H1 (cell line): ENCODE results near the gene CAVIN2. TPM values are rescaled to one million over a fixed set of nuclear protein-coding genes. Genes with fewer than 3 reads are reported as not detected.

Experiments used
- CTCF ChIA-PET: fragments of 300-600 bp; sonication (Branson Sonifier 250); formaldehyde crosslinking; loops from one replicate; lab custom pipeline; 2021; ENCODE audit not compliant: partially characterized antibody; lab: Charles Lee
- POLR2A ChIA-PET: fragments of 300-600 bp; sonication (Branson Sonifier 250); formaldehyde crosslinking; loops from one replicate; lab custom pipeline; 2021; ENCODE audit warnings: inconsistent platforms; ENCODE audit not compliant: partially characterized antibody; lab: Charles Lee
- DNase-seq, 2 experiments: peaks; one replicate each; pipeline versions ENCODE4 v3.0.0 to v3.0.0-alpha.2; 2010 to 2022; ENCODE audit warnings: low spot score in 2 of 2, low read depth in 1 of 2, mixed read lengths in 1 of 2
- FAIRE-seq: peaks from 2 replicates; lab custom pipeline; 2011; peaks lifted over from hg19 to GRCh38; lab: Jason Lieb, UNC
- H2AFZ ChIP-seq: 2 replicates; pipeline ENCODE4 v1.8.1; 2012; ENCODE audit warnings: low read length, inconsistent platforms
- H2AK5ac ChIP-seq: 2 replicates; pipeline ENCODE4 v1.6.1; 2013; ENCODE audit warnings: low read depth, low read length
- H2BK120ac ChIP-seq: replicated peaks from 2 replicates; pipeline ENCODE3; 2013; ENCODE audit warnings: low read depth, low read length, inconsistent platforms
- H2BK12ac ChIP-seq: 2 replicates; pipeline ENCODE4 v1.6.1; 2013; ENCODE audit warnings: low read depth, low read length
- H2BK15ac ChIP-seq: 2 replicates; pipeline ENCODE4 v1.6.1; 2013; ENCODE audit warnings: low read length
- H2BK20ac ChIP-seq: 2 replicates; pipeline ENCODE4 v1.6.1; 2013; ENCODE audit warnings: low read length
- H2BK5ac ChIP-seq: 2 replicates; pipeline ENCODE4 v1.6.1; 2013; ENCODE audit warnings: low read depth, low read length
- H3K14ac ChIP-seq: 2 replicates; pipeline ENCODE4 v1.6.1; 2013; ENCODE audit warnings: inconsistent platforms; ENCODE audit not compliant: insufficient read length
- H3K18ac ChIP-seq: 2 replicates; pipeline ENCODE4 v1.6.1; 2013; ENCODE audit warnings: low read length; ENCODE audit errors: extremely low read depth
- H3K23ac ChIP-seq: 2 replicates; pipeline ENCODE4 v1.6.1; 2013; ENCODE audit warnings: inconsistent platforms; ENCODE audit not compliant: insufficient read length
- H3K23me2 ChIP-seq: 2 replicates; pipeline ENCODE4 v1.6.1; 2013; ENCODE audit warnings: low read depth, low read length
- H3K27ac ChIP-seq: 2 replicates; pipeline ENCODE4 v1.6.1; 2011; ENCODE audit warnings: low read depth, low read length, inconsistent platforms
- H3K27me3 ChIP-seq, 4 experiments: replicated peaks in 1 of 4; 1 replicate in 1 of 4; 2 replicates in 3 of 4; pipeline versions ENCODE4 v1.6.1 to v1.8.1; 2011 to 2013; ENCODE audit warnings: low read length in 3 of 4, mild to moderate bottlenecking in 3 of 4, inconsistent platforms in 2 of 4, mixed read lengths in 2 of 4, moderate library complexity in 1 of 4; ENCODE audit not compliant: control insufficient read depth in 3 of 4, insufficient read depth in 3 of 4; ENCODE audit errors: extremely low read depth in 1 of 4
- H3K36me3 ChIP-seq, 4 experiments: 2 replicates each; pipeline versions ENCODE4 v1.6.1 to v1.8.1; 2011 to 2013; ENCODE audit warnings: mild to moderate bottlenecking in 4 of 4, low read length in 3 of 4, moderate library complexity in 2 of 4, control low read depth in 1 of 4, inconsistent platforms in 1 of 4; ENCODE audit not compliant: insufficient read depth in 4 of 4, control insufficient read depth in 2 of 4
- H3K4ac ChIP-seq: replicated peaks from 2 replicates; pipeline ENCODE3; 2013; ENCODE audit warnings: low read length, low read depth, mixed read lengths, inconsistent platforms; ENCODE audit not compliant: insufficient read length
- H3K4me1 ChIP-seq, 4 experiments: replicated peaks in 1 of 4; 1 replicate in 1 of 4; 2 replicates in 3 of 4; pipeline versions ENCODE4 v1.6.1 to v1.8.1; 2011 to 2013; ENCODE audit warnings: low read length in 3 of 4, inconsistent platforms in 2 of 4, mixed read lengths in 1 of 4; ENCODE audit not compliant: insufficient read depth in 4 of 4, control insufficient read depth in 3 of 4
- H3K4me2 ChIP-seq, 2 experiments: 2 replicates each; pipeline versions ENCODE4 v1.6.1 to v1.8.1; 2011 to 2013; ENCODE audit warnings: low read depth in 2 of 2, low read length in 2 of 2, control low read depth in 1 of 2, inconsistent platforms in 1 of 2, mild to moderate bottlenecking in 1 of 2; ENCODE audit not compliant: insufficient read depth in 1 of 2
- H3K4me3 ChIP-seq, 4 experiments: fragments of 200-600, 300-600 bp in 1 of 4; sonication (generic), shearing (Covaris generic), sonication (Bioruptor Twin) in 1 of 4; 2 replicates each; pipeline versions ENCODE4 v1.5.1 to v1.8.1; 2011 to 2016; ENCODE audit warnings: low read length in 4 of 4, low read depth in 3 of 4, control low read depth in 2 of 4, inconsistent platforms in 2 of 4, mild to moderate bottlenecking in 2 of 4, mixed read lengths in 1 of 4, moderate library complexity in 1 of 4; ENCODE audit not compliant: insufficient read depth in 2 of 4; ENCODE audit errors: extremely low read depth in 1 of 4
- H3K56ac ChIP-seq: replicated peaks from 2 replicates; pipeline ENCODE3; 2013; ENCODE audit warnings: low read depth, mild to moderate bottlenecking, mixed read lengths, low read length, inconsistent platforms; ENCODE audit not compliant: insufficient read length
- H3K79me1 ChIP-seq: 2 replicates; pipeline ENCODE4 v1.6.1; 2013; ENCODE audit warnings: low read depth, low read length, control low read depth
- H3K79me2 ChIP-seq, 2 experiments: 2 replicates each; pipeline versions ENCODE4 v1.6.1 to v1.8.1; 2012 to 2013; ENCODE audit warnings: low read length in 2 of 2, mild to moderate bottlenecking in 2 of 2, inconsistent platforms in 1 of 2; ENCODE audit not compliant: insufficient read depth in 2 of 2, control insufficient read depth in 1 of 2
- H3K9ac ChIP-seq, 4 experiments: replicated peaks in 1 of 4; 1 replicate in 1 of 4; 2 replicates in 3 of 4; pipeline versions ENCODE4 v1.6.1 to v1.8.1; 2011 to 2013; ENCODE audit warnings: low read depth in 3 of 4, low read length in 3 of 4, control low read depth in 2 of 4, mild to moderate bottlenecking in 2 of 4, moderate library complexity in 2 of 4, inconsistent platforms in 1 of 4; ENCODE audit errors: extremely low read depth in 1 of 4
- H3K9me3 ChIP-seq, 2 experiments: 2 replicates each; pipeline versions ENCODE4 v1.6.1 to v1.8.1; 2012 to 2013; ENCODE audit warnings: mild to moderate bottlenecking in 2 of 2, moderate library complexity in 2 of 2, control low read depth in 1 of 2, inconsistent platforms in 1 of 2, low read depth in 1 of 2, low read length in 1 of 2, mixed read lengths in 1 of 2; ENCODE audit not compliant: insufficient read depth in 2 of 2
- H4K20me1 ChIP-seq, 2 experiments: replicated peaks in 1 of 2; 2 replicates each; pipeline versions ENCODE3 to v1.8.1; 2011 to 2013; ENCODE audit warnings: inconsistent platforms in 2 of 2, low read length in 2 of 2, mild to moderate bottlenecking in 1 of 2; ENCODE audit not compliant: insufficient read depth in 2 of 2, control insufficient read depth in 1 of 2
- H4K5ac ChIP-seq: 2 replicates; pipeline ENCODE4 v1.6.1; 2013; ENCODE audit warnings: low read length, low read depth, mixed read lengths, inconsistent platforms; ENCODE audit not compliant: insufficient read length
- H4K8ac ChIP-seq: 2 replicates; pipeline ENCODE4 v1.8.0; 2013; ENCODE audit warnings: mild to moderate bottlenecking, moderate library complexity, low read length, inconsistent platforms; ENCODE audit not compliant: insufficient read depth; ENCODE audit errors: extremely low read depth
- H4K91ac ChIP-seq: replicated peaks from 2 replicates; pipeline ENCODE3; 2013; ENCODE audit warnings: low read length, mixed read lengths, inconsistent platforms; ENCODE audit not compliant: insufficient read length
- BACH1 ChIP-seq: IDR thresholded peaks from 2 replicates; pipeline ENCODE4 v1.6.1; 2012; ENCODE audit warnings: low read length, improper control_type of control experiment
- BRCA1 ChIP-seq: IDR thresholded peaks from 2 replicates; pipeline ENCODE4 v1.6.1; 2012; ENCODE audit warnings: low read depth, low read length, improper control_type of control experiment
- GABPA ChIP-seq: IDR thresholded peaks from 2 replicates; pipeline ENCODE4 v1.6.1; 2011; ENCODE audit warnings: mild to moderate bottlenecking, low read length, moderate library complexity, borderline replicate concordance; ENCODE audit not compliant: insufficient read depth
- JUND ChIP-seq: IDR thresholded peaks from 2 replicates; pipeline ENCODE4 v1.6.1; 2011; ENCODE audit warnings: mild to moderate bottlenecking, improper control_type of control experiment, low read length
- POU5F1 ChIP-seq: IDR thresholded peaks from 2 replicates; pipeline ENCODE4 v1.6.1; 2011; ENCODE audit warnings: low read depth, mild to moderate bottlenecking, low read length, moderate library complexity
- RAD21 ChIP-seq, 2 experiments: IDR thresholded peaks in 1 of 2; conservative IDR thresholded peaks in 1 of 2; 2 replicates each; pipeline ENCODE4 v1.6.1; 2011; ENCODE audit warnings: low read depth in 2 of 2, low read length in 2 of 2, improper control_type of control experiment in 1 of 2, inconsistent platforms in 1 of 2, mild to moderate bottlenecking in 1 of 2, moderate library complexity in 1 of 2
- SAP30 ChIP-seq: fragments of 300-600 bp; sonication (generic); IDR thresholded peaks from 2 replicates; pipeline ENCODE4 v1.7.1; 2012; ENCODE audit warnings: low read length, moderate library complexity, mild to moderate bottlenecking, inconsistent platforms; ENCODE audit not compliant: insufficient read depth, insufficient replicate concordance
- SIN3A ChIP-seq, 2 experiments: IDR thresholded peaks in 1 of 2; conservative IDR thresholded peaks in 1 of 2; 2 replicates each; pipeline ENCODE4 v1.6.1; 2011 to 2012; ENCODE audit warnings: low read length in 2 of 2, improper control_type of control experiment in 1 of 2, low read depth in 1 of 2, mild to moderate bottlenecking in 1 of 2
- SIX5 ChIP-seq: IDR thresholded peaks from 2 replicates; pipeline ENCODE4 v1.6.1; 2011; ENCODE audit warnings: mild to moderate bottlenecking, low read depth, low read length
- TBP ChIP-seq: IDR thresholded peaks from 2 replicates; pipeline ENCODE4 v1.6.1; 2011; ENCODE audit warnings: low read depth, low read length, improper control_type of control experiment
- WGBS, 2 experiments: shearing (Covaris generic) in 1 of 2; methylation state at CpG; one replicate each; pipeline versions ENCODE4 v1.1.6 to v1.1.7; 2013 to 2015; ENCODE audit warnings: low lambda C conversion rate in 2 of 2, mixed read lengths in 2 of 2, inconsistent platforms in 1 of 2, low coverage in 1 of 2, missing lambda C conversion rate in 1 of 2; ENCODE audit not compliant: insufficient replicate concordance in 2 of 2, insufficient coverage in 1 of 2, insufficient read length in 1 of 2; ENCODE audit errors: extremely low coverage in 1 of 2, missing lambda C conversion rate in 1 of 2; 5-methylcytosine and 5-hydroxymethylcytosine counted together
- polyA plus RNA-seq, 7 experiments: library from polyadenylated mRNA; depleted of rRNA in 3 of 7; stranded (reverse) in 5 of 7; unstranded in 2 of 7; fragments of >200 nt in 5 of 7; fragments of 200-250 nt in 2 of 7; gene quantifications; 1 replicate in 5 of 7; 2 replicates in 1 of 7; 4 replicates in 1 of 7; pipeline versions ENCODE4 v1.2.1 to v1.2.3, GENCODE V29; 2011 to 2013; ENCODE audit warnings: missing spikeins in 2 of 7, mixed read lengths in 2 of 7
- total RNA-seq: library from RNA; stranded (reverse); fragmentation: NEBNext Ultra II Directional; extraction: Animal tissue kit (Norgen Biotek cat#: 25700); gene quantifications from 2 replicates; pipeline ENCODE4 v1.2.1, GENCODE V29; 2021
- TF ChIP-seq, protein P1 (sequence below): IDR thresholded peaks from 2 replicates; pipeline ENCODE4 v1.6.1; 2012; ENCODE audit warnings: low read length, inconsistent platforms

CAVIN2 gene
- total and polyA plus RNA-seq, 2 of the 8 experiments (the other 6 are each of a cell fraction or from before 2014, with no cell fraction given), result 0.03 TPM; not detected in 1

DNA sequence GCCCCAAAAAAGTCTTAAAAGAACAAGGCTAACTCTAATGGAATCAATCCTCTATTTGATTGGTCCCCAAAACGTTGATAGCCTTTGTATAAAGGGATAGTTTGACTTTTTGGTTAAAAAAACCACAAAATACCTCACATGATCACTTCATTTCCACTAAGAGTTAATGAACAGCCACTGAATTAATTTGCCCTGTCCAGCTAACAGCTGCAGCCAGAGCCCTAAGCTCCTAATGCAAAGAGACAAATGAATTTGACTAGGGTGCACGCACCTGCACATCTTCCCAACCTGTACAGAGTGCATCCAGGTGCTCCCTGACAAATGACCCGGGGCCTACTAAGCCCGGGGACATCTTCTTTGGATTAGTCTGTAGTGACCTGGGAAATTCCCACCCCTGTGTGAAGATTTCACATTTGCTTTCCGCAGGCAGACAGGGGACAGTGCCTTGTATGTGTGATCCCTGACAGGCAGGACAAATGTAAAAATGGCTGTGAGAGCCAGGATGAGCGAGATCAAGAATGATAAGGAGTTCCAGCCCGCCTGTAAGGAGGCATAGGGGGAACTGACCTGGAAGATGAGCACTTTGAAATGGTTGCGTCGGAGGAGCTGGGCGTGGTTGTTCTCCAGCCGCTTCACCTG, 893 bp downstream of the CAVIN2 start:
- WGBS, 2 experiments, result 92% methylated on average over 11 of the region's 11 CpGs; no CpG with 5 or more reads in 1 of the 2 experiments
- Histone ChIP-seq H4K20me1 (no peaks in the 10 kb centered on the region), H2AFZ (no peak overlapping the region), H3K23ac (no peak overlapping the region), H3K9ac (no peak overlapping the region), H3K27ac (no peak overlapping the region), H2BK120ac (no peak overlapping the region), H3K4me2 (no peak overlapping the region), H4K5ac (no peak overlapping the region), H3K4ac (no peak overlapping the region), H3K23me2 (no peaks in the 10 kb centered on the region), H2BK20ac (no peak overlapping the region), H3K9me3 (no peaks in the 10 kb centered on the region), H4K91ac (no peak overlapping the region), H2AK5ac (no peak overlapping the region), H3K18ac (no peak overlapping the region), H3K4me3 (no peak overlapping the region), H3K36me3 (no peaks in the 10 kb centered on the region), H3K14ac (no peak overlapping the region), H3K79me1 (no peaks in the 10 kb centered on the region), H3K4me1 (peaks cover 0 to 9% (median 6%) of the 10 kb centered on the region in 4 experiments; a peak in 5 of 7 replicates), H3K27me3 (no peaks in the 10 kb centered on the region), H2BK15ac (no peak overlapping the region), H2BK12ac (peak overlapping the region; percentile 72; the same call in 1 of the 2 replicates), H3K79me2 (no peaks in the 10 kb centered on the region), H2BK5ac (no peak overlapping the region), H3K56ac (no peak overlapping the region), H4K8ac (no peak overlapping the region)
- ChIA-PET POLR2A (no interaction called here), CTCF (interaction anchor here (0.9 to 5.3 kb wide), 6 partner anchors 10 to 317 kb away, joined by 3 to 27 read pairs (median 6); no protein-coding TSS in a partner anchor)
- FAIRE-seq (no peak), DNase-seq (no peak)
- TF ChIP-seq BRCA1 (no peak), JUND (no peak), SIX5 (no peak), TBP (no peak), SAP30 (no peak), BACH1 (no peak), SIN3A (conservative IDR thresholded peaks at IDR 0.05 in 1 of 2, IDR thresholded peaks at IDR 0.05 in 1 of 2; ENCODE audit: low read depth in 1 of 2, low read length in 2 of 2) (no peak), GABPA (no peak), RAD21 (IDR thresholded peaks at IDR 0.05 in 1 of 2, conservative IDR thresholded peaks at IDR 0.05 in 1 of 2; ENCODE audit: low read depth in 2 of 2, low read length in 2 of 2) (no peak), POU5F1 (no peak)
- TF ChIP-seq, protein P1, sequence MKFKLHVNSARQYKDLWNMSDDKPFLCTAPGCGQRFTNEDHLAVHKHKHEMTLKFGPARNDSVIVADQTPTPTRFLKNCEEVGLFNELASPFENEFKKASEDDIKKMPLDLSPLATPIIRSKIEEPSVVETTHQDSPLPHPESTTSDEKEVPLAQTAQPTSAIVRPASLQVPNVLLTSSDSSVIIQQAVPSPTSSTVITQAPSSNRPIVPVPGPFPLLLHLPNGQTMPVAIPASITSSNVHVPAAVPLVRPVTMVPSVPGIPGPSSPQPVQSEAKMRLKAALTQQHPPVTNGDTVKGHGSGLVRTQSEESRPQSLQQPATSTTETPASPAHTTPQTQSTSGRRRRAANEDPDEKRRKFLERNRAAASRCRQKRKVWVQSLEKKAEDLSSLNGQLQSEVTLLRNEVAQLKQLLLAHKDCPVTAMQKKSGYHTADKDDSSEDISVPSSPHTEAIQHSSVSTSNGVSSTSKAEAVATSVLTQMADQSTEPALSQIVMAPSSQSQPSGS, result no peak
